Endothelial cell (in vitro differentiated cells): Measurements from ENCODE around the gene PIGC. TPM values are rescaled to one million over a fixed set of nuclear protein-coding genes. Genes with fewer than 3 reads are reported as not detected.

ENCODE experiments used
- DNase-seq: peaks from one replicate; pipeline ENCODE4 v3.0.0; 2021; ENCODE audit warnings: low spot score
- H3K27ac Mint-ChIP-seq: one replicate; pipeline ENCODE4 v1.8.0; 2021; ENCODE audit warnings: mixed read lengths, inconsistent platforms; ENCODE audit not compliant: unreplicated experiment
- H3K27me3 Mint-ChIP-seq: one replicate; pipeline ENCODE4 v1.8.0; 2021; ENCODE audit warnings: mild to moderate bottlenecking, moderate library complexity, mixed read lengths, inconsistent platforms; ENCODE audit not compliant: unreplicated experiment
- H3K36me3 Mint-ChIP-seq: one replicate; pipeline ENCODE4 v1.8.0; 2021; ENCODE audit warnings: mild to moderate bottlenecking, low read depth, mixed read lengths, inconsistent platforms; ENCODE audit not compliant: unreplicated experiment
- H3K4me1 Mint-ChIP-seq: one replicate; pipeline ENCODE4 v1.8.0; 2021; ENCODE audit warnings: mild to moderate bottlenecking, mixed read lengths, inconsistent platforms; ENCODE audit not compliant: unreplicated experiment
- H3K4me3 Mint-ChIP-seq: one replicate; pipeline ENCODE4 v1.8.0; 2021; ENCODE audit warnings: mild to moderate bottlenecking, mixed read lengths, inconsistent platforms; ENCODE audit not compliant: unreplicated experiment
- H3K9me3 Mint-ChIP-seq: one replicate; pipeline ENCODE4 v1.8.0; 2021; ENCODE audit warnings: mixed read lengths, inconsistent platforms; ENCODE audit not compliant: unreplicated experiment
- total RNA-seq: library from RNA; stranded (reverse); fragmentation: NEBNext Ultra II Directional; extraction: Animal tissue kit (Norgen Biotek cat#: 25700); gene quantifications from one replicate; pipeline ENCODE4 v1.2.1, GENCODE V29; 2021; ENCODE audit not compliant: unreplicated experiment
- TF ChIP-seq, protein P1 (sequence below): fragments of 200-600 bp; sonication (generic); IDR thresholded peaks from one replicate; pipeline ENCODE4 v1.5.0; 2021; ENCODE audit warnings: antibody characterized with exemption; ENCODE audit not compliant: unreplicated experiment

Gene PIGC
- total RNA-seq, 1 donor from 2014 or later: 23.7 TPM

DNA sequence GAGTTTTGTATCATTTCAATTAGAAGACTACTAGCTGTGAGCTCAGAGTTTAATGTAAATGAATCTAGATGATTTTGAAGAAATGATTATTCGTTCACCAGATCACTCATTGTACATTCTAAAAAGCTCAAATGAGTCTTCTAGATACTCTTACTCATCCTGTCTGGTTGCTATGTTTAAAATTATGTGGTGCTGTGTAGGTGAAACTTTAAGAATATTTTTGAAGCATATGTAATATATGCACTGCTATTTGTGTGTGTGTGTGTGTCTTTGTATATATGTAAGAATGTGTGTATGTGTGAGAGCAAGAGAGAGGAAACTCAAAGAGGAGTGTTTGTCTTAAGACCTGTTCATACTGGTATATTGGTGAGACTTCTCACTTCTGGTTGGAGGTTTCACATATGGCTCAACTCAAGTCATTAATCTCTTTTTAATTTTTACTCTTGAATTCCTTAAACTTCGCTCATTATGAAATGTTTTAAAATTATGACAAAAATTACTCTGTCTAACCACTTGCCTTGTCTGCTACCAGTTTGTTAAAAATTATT lies 32.0 kb downstream of the PIGC start:
- Mint-ChIP-seq H3K4me1 (no peaks in the 10 kb centered on the region), H3K9me3 (no peaks in the 10 kb centered on the region), H3K36me3 (no peaks in the 10 kb centered on the region), H3K27me3 (no peaks in the 10 kb centered on the region), H3K27ac (no peak overlapping the region), H3K4me3 (no peak overlapping the region)
- TF ChIP-seq, protein P1, sequence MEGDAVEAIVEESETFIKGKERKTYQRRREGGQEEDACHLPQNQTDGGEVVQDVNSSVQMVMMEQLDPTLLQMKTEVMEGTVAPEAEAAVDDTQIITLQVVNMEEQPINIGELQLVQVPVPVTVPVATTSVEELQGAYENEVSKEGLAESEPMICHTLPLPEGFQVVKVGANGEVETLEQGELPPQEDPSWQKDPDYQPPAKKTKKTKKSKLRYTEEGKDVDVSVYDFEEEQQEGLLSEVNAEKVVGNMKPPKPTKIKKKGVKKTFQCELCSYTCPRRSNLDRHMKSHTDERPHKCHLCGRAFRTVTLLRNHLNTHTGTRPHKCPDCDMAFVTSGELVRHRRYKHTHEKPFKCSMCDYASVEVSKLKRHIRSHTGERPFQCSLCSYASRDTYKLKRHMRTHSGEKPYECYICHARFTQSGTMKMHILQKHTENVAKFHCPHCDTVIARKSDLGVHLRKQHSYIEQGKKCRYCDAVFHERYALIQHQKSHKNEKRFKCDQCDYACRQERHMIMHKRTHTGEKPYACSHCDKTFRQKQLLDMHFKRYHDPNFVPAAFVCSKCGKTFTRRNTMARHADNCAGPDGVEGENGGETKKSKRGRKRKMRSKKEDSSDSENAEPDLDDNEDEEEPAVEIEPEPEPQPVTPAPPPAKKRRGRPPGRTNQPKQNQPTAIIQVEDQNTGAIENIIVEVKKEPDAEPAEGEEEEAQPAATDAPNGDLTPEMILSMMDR: no peak
- DNase-seq: no peak

DNA sequence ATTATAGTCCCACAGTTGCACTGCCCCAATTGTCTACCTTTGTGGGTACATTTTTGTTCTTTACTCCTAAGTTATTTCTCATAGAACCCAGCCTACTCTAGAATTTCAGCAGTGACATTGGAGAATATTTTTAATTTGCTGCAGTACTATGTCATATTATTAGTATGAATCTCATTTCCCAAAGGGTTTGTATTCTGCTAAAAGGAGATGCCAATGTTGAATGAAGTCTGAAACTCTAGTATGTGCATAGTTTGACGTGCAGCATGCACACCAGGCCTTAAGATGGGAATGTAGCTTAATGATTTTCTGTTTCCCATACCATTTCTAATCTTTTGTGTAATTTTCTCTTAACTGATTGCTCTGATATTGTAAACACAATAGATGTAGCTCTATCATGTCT lies 33.8 kb downstream of the PIGC start:
- DNase-seq: no peak
- Mint-ChIP-seq H3K4me1 (no peaks in the 10 kb centered on the region), H3K27me3 (no peaks in the 10 kb centered on the region), H3K4me3 (no peak overlapping the region), H3K36me3 (no peaks in the 10 kb centered on the region), H3K27ac (no peak overlapping the region), H3K9me3 (no peaks in the 10 kb centered on the region)
- TF ChIP-seq, protein P1: no peak

DNA sequence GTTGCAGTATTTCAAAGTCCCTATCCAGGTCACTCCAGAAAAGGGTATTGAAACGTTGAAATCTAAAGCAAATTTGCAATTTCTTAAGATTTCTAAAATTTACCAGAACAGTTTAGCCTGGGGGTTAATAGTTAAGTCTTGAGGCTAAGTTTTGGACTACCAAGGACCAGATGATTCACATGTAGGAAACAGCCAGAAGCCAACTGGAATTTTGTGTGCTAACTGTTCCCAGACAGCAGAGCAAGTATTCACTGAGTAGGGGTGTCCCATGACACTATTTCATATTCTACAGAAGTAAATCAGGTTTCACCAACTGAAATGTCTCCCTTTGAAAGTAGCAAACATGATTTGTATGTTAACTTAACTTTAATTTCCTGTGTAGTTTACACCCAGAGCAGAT lies 34.9 kb downstream of the PIGC start:
- no peak for DNase-seq
- Mint-ChIP-seq H3K36me3 (no peaks in the 10 kb centered on the region), H3K4me3 (no peak overlapping the region), H3K9me3 (no peaks in the 10 kb centered on the region), H3K27ac (no peak overlapping the region), H3K4me1 (no peaks in the 10 kb centered on the region), H3K27me3 (no peaks in the 10 kb centered on the region)
- TF ChIP-seq, protein P1: no peak

DNA sequence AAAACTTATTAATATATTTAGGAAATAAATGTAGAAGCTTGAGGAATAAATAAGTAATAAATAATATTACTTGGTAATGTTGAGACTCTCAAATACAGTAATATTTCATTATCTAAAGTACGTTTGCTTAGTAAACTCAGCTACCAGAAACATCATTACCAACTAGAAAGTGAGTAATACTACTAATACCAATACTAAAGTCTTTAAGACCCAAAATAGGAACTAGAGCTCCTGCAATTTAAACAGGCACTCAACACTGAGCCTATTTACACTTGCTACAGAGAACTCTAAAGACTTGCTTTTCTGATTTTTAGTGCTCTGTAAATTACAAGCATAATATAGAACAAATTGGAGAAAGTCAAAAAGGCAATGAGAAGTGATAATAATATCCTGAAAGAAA lies 36.9 kb downstream of the PIGC start:
- H3K4me3 Mint-ChIP-seq: no peak overlapping the region
- H3K27ac Mint-ChIP-seq: no peak overlapping the region
- DNase-seq: no peak
- no peaks in the 10 kb centered on the region for H3K27me3 Mint-ChIP-seq
- no peaks in the 10 kb centered on the region for H3K9me3 Mint-ChIP-seq
- TF ChIP-seq, protein P1: no peak
- no peaks in the 10 kb centered on the region for H3K36me3 Mint-ChIP-seq
- peaks cover 3% of the 10 kb centered on the region for H3K4me1 Mint-ChIP-seq

DNA sequence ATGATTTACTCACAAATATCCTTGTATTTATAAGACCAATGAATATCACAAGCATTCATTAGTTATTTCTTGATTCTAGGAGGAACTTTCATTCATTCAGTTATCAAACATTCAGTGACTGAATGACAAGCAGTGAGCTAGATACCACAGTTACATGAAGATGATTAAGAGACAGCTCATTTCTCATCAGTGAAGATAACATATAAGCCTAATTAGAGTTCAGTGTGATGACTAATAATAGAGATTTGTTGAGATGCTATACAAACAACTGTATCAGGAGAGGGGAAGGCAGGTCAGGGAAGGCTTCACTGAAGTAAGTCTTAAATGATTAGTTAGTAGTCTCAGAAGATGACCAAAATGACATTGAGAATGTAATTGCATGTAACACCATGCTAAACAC lies 38.0 kb downstream of the PIGC start:
- no peaks in the 10 kb centered on the region for H3K9me3 Mint-ChIP-seq
- H3K27me3 Mint-ChIP-seq: no peaks in the 10 kb centered on the region
- no peaks in the 10 kb centered on the region for H3K36me3 Mint-ChIP-seq
- no peak overlapping the region for H3K27ac Mint-ChIP-seq
- no peak overlapping the region for H3K4me3 Mint-ChIP-seq
- H3K4me1 Mint-ChIP-seq: peaks cover 6% of the 10 kb centered on the region
- DNase-seq: no peak
- TF ChIP-seq, protein P1: no peak
